Glomerular visceral epithelial cell (primary cell): ENCODE measurements around the gene KDM4F.
"Not testable (repeated sequence)": the region's sequence is repeated elsewhere in the genome, so short reads cannot be mapped to it uniquely, and the experiment has no call there.

Experiments used
- DNase-seq: peaks from one replicate; pipeline ENCODE4 v3.0.0-alpha.2; 2016; ENCODE audit errors: extremely low spot score

The KDM4F gene

GRCh38 chr11:95049122-95049521 is at the start of gene KDM4F:
TSS of gene KDM4F (plus strand) at chr11:95049422.
- not testable (repeated sequence) for DNase-seq

GRCh38 chr11:95003716-95004115 is 45.5 kb upstream of the KDM4F start:
- no peak for DNase-seq

GRCh38 chr11:95005642-95006041 is 43.6 kb upstream of the KDM4F start:
- no peak for DNase-seq

- no peak for DNase-seq
These were observed 37.8 kb upstream of the KDM4F start for GRCh38 chr11:95011376-95011775.

DNA sequence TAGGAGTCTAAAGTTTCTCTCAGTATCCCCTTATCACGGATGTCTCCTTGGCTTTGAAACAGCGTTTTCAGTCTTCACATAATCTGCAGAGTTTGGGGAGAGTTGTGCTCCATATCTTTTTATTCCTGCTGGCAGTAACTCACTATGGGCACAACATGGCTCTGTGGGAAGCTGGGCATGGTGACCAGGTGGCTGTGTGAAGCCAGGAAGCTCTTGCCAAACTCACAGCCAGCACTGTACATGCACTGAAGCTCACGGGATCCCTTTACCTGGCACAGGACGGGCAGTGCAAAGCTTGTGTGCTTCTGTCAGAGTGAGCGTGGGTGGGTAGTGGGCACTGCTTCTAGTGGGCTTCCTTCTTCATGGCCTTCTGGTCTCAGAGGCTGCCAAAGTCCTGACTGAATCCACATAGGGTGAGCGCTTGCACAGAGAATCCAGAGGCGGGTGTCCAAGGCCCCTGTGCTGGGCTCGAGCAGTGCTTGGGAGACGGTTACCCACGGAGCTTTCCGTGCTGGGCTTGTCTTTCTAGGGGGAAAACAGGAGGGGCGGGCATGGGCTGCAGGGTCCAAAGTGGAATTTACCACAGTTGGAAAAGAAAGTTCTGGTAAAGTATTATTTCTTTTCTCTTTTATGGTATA is 34.9 kb upstream of the KDM4F start:
- DNase-seq, result no peak

DNA sequence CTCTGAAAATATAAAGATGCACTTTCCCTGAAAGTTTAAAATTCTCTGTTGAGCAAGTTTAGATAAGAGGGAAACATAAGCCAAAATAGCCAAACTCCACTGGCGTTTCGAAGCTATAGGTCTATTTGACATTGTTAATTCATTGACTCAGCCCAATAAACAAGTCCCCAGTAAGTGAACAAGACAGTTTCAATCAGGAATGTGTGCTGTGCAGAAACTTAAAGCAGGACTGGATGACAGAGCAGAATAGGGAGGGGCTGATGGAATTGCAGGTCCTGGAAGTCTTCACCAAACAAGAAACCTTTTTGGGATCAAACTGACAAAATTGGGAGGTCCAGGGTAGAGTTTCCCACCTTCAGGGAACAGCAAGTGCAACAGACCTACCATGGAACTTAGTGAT is 33.1 kb upstream of the KDM4F start:
- no peak for DNase-seq

DNA sequence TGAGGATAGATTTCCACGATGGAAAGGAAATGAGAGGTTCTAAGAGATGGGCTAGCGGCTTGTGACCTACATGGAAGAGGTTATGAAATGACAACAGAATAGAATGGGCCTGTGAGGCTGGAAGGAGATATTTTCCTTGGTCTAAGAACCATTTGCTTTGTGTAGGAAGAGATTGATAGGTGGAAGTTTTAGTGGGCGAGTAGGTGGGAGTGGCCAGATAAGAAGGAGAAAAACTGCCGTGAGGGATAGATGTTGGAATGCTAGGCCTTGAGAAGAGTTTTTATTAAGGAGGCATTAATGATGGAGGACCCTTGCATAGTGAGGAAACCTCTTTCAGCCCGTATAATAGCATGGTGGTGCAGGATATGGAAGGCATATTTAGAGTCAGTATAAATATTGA is 27.8 kb upstream of the KDM4F start:
- DNase-seq, result not testable (repeated sequence)

GRCh38 chr11:95024958-95025357 is 24.3 kb upstream of the KDM4F start, which contains the start of gene KDM4E:
TSS of gene KDM4E (plus strand) at chr11:95025258. CDS start at chr11:95025558, 300 bp downstream.
- DNase-seq, result no peak

- DNase-seq, result not testable (repeated sequence)
These were observed 23.6 kb upstream of the KDM4F start for GRCh38 chr11:95025594-95025993.

- DNase-seq, result no peak
These were observed 20.9 kb upstream of the KDM4F start for GRCh38 chr11:95028357-95028756.

GRCh38 chr11:95033051-95033450 is 16.2 kb upstream of the KDM4F start:
- DNase-seq, result no peak

DNA sequence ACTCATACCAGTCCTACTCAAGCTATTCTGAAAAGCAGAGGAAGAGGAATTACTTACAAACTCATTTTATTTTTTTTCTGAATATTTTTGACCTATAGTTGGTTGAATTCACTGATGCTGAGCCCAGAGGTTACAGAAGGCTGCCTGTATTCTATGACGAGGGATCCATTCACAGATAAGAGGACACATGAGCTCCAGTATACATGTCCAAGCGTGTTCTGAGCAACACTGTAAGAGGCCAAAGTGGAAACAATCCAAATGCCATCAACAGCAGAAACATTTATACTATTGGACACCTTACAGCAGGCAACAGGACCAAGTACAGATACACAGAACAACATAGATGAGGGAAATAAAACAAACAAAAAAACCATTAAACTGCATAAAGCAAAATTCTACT is 13.9 kb upstream of the KDM4F start:
- no peak for DNase-seq

DNA sequence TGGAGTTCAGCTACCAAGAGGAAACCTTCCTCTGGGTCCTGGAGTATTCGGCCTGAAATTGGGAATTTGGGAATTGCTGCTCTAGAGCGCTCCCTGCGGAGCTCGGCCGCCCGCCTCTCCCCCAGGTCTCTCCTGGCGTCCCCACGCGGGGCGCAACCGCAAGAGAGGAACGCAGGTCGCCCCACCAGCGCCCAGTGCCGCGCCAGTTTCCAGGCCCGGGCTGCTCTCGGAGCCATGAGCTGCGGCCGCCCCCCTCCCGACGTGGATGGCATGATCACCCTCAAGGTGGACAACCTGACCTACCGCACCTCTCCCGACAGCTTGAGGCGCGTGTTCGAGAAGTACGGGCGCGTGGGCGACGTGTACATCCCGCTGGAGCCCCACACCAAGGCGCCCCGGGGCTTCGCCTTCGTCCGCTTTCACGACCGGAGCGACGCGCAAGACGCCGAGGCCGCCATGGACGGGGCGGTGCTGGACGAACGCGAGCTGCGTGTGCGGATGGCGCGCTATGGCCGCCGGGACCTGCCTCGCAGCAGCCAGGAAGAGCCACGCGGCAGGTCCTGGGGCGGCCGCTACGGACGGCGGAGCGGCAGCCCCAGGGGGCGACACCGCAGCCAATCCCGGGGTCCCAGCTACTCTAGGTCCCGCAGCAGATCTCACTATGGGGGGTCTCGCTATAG is 11.7 kb upstream of the KDM4F start:
- DNase-seq, result not testable (repeated sequence)

DNA sequence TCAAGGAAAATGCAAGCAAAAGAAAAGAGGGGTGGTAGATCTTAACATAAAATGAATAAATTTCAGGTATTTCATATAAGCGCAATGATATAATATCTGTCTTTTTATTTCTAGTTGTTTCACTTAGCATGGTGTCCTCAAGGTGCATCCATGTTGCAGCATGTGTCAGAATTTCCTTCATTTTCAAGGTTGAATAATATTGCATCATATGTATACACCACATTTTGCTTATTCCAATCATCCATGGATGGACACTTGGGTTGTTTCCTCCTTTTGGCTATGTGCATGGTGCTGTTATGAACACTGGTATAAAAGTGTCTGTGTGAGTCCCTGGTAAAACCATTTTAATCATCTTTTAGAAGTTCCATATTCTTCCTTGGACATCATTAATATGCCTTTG is 7.0 kb upstream of the KDM4F start:
- DNase-seq, result no peak

- no peak for DNase-seq
These were observed 6.3 kb upstream of the KDM4F start for GRCh38 chr11:95042906-95043305.

DNA sequence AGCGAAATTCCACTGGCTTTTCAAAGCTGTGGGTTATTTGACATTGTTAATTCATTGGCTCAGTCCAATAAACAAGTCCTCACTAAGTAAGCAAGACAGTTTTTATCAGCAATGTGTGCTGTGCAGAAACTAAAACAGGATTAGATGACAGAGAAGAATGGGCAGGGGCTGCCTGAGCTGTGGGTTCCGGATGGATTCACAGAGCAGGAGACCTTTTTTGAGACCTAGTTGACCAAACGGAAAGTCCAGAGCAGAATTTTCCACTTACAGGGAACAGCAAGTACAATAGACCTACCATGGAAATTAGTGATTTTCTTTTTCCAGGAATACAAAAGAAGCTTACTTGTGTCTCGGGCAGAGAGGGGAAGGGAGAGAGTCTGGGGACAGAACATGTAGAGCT is 5.2 kb upstream of the KDM4F start:
- no peak for DNase-seq

- no peak for DNase-seq
These were observed 3.4 kb upstream of the KDM4F start for GRCh38 chr11:95045812-95046211.

DNA sequence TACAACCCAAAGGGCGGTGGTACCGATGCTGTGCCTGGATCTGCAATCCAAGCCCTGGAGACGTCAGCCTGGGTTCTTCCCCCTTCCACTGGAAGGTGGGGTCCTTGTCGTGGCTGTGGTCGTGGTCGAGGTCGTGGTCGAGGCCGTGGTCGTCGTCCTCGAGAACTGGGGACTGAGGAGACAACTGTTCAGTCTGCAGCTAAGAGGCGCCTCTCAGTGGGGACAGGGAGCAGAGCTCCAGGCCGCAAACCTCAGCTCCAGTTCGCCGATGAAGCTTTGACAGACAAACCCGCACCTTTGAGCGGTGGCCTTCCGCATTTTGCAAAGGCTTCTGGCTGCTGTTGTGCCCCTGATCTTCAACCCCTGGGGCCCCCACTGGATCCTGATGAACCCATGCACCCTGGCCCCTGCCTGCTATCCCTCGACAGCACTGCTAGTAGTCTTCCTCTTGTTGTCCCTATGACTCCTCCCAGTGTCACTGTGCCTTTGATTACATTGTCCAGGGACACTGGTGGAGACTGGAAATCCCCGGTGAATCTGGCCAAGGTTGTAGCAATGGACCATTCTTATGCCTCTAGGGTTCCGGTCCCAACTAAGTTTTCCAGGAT is 1.5 kb downstream of the KDM4F start:
- no peak for DNase-seq

DNA sequence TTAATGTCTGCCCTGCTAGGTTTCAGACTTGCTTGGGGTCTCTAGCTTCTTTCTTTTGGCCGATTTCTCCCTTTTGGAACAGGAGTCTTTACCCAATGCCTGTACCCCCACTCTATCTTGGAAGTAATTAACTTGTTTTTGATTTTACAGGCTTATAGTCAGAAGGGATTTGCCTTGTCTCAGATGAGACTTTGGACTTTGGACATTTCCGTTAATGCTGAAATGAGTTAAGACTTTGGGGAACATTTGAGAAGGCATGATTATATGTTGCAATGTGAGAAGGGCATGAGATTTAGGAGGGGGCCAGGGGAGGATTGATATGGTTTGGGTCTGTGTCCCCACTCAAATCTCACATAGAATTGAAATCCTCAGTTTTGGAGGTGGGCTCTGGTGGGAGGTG is 5.1 kb downstream of the KDM4F start:
- no peak for DNase-seq

- DNase-seq, result no peak
These were observed 6.2 kb downstream of the KDM4F start for GRCh38 chr11:95055283-95055897.

DNA sequence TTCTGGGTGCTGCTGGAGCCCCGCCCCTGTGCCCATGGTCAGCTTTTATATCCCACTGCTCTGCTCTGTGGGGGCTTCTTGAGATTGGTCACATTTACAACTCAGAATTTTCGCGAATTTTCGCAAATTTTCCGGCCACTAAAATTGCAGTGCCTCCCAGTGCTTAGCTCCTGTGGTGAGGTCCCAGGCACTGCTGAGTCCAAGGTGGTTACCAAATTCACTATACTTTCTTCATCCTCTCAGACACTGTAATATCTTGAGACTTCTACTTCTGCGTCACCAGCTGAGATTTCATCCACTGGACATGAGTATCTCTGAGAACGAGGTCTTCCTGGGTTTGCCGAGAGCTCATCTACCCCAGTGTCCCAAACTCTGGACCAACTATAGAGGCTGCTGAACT is 8.7 kb downstream of the KDM4F start:
- no peak for DNase-seq

DNA sequence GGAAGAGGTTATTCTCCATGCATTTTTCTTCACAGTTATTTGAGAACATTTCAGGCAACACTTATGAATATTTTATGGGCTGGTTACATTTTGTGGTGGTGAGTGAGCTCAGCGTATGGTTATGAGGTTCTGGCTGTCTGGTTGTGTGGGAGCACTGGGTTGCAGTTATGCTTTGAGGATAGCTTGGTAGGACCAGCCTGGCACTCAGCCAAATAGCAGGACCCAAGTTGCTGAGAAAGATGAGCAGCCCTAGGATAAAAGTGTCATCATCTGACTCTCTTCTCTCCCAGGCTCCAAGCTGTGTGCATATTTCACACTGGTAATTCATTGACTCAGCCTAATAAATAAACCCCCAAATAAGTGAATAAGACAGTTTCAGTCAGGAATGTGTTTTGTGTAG is 9.4 kb downstream of the KDM4F start:
- DNase-seq, result no peak

DNA sequence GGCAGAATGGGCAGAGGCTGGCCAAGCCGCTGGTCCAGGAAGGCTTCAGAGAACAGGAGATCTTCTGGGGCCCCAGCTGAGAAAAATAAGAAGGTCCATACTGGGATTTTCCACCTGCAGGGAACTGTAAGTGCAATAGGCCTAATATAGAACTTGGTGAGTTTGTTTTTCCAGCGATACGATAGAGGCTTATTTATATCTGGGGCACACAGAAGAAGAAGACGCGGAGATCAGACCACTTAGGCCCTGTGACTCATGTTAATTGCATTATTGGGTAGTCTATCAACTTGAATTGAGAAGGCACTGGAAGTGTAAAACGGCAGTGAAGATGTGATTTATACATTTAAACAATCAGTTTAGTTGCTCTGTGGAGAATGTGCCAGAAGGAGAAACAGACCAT is 9.8 kb downstream of the KDM4F start:
- DNase-seq, result no peak
